Vagina (tissue), 2 donors: ENCODE data around the gene MAPK13.

ENCODE experiments used
- POLR2AphosphoS5 ChIP-seq, 2 donors: sonication (generic); formaldehyde crosslinking; IDR thresholded peaks; one replicate each; pipeline ENCODE4 v1.9.0; 2017; ENCODE audit warnings: antibody characterized with exemption in 2 of 2, mild to moderate bottlenecking in 2 of 2, low read depth in 1 of 2; ENCODE audit not compliant: insufficient read depth in 1 of 2
- TF ChIP-seq, protein P1 (sequence below), 3 experiments: fragments of 450-650 bp in 2 of 3; fragments of 200-600 bp in 1 of 3; sonication (generic) in 1 of 3; IDR thresholded peaks; one replicate each; pipeline ENCODE4 v1.5.1; 2017 to 2019; ENCODE audit warnings: antibody characterized with exemption in 3 of 3, mild to moderate bottlenecking in 2 of 3, moderate library complexity in 2 of 3

- TF ChIP-seq, protein P1, sequence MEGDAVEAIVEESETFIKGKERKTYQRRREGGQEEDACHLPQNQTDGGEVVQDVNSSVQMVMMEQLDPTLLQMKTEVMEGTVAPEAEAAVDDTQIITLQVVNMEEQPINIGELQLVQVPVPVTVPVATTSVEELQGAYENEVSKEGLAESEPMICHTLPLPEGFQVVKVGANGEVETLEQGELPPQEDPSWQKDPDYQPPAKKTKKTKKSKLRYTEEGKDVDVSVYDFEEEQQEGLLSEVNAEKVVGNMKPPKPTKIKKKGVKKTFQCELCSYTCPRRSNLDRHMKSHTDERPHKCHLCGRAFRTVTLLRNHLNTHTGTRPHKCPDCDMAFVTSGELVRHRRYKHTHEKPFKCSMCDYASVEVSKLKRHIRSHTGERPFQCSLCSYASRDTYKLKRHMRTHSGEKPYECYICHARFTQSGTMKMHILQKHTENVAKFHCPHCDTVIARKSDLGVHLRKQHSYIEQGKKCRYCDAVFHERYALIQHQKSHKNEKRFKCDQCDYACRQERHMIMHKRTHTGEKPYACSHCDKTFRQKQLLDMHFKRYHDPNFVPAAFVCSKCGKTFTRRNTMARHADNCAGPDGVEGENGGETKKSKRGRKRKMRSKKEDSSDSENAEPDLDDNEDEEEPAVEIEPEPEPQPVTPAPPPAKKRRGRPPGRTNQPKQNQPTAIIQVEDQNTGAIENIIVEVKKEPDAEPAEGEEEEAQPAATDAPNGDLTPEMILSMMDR (IDR thresholded peaks at IDR 0.05), result no peak
- TF ChIP-seq POLR2AphosphoS5 (IDR thresholded peaks at IDR 0.05; ENCODE audit: insufficient read depth in 1 of 2, low read depth in 1 of 2), result no peak
Measured at GRCh38 chr6:36120539-36120938, 9.8 kb upstream of the MAPK13 start.
